Muscle of back (tissue), 11 donors: Measurements from ENCODE around the gene C14orf93. TPM values are rescaled to one million over a fixed set of nuclear protein-coding genes. Genes with fewer than 3 reads are reported as not detected.

Source experiments
- DNase-seq, 3 donors: peaks; one replicate each; pipeline versions ENCODE4 v3.0.0 to v3.0.0-alpha.2; 2013
- polyA plus RNA-seq, 10 donors: library from polyadenylated mRNA; unstranded; fragments of 120-200 nt; gene quantifications; one replicate each; pipeline ENCODE4 v1.2.1, GENCODE V29; 2013; ENCODE audit not compliant: insufficient read length in 10 of 10

C14orf93 gene
- polyA plus RNA-seq, 10 donors = 8.4 to 13.8 (median 10.5) TPM

GRCh38 chr14:22995889-22996625 lies 13.9 kb downstream of the C14orf93 start:
- DNase-seq = no peak

DNA sequence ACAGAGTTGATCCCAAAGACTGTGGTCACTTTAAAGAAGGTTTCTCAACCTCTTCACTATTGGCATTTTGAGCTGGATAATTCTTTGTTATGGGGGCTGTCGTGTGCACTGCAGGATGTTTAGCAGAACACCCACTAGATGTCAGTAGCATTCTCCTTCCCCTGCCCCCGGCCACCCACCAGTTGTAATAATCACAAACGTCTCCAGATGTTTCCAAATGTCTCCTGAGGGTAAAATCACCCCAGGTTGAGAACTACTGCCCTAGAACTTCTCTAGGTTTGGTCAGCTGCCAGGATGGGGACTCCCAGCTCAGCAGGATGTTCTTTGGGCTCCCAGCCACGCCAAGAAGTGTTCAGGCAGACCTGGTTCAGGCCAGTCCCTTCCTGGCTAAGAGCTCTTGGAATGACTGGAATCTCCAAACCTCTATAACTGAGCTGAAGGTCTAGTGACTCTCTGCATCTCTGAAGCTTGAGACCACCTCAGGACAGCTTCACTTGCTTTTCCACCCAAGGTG lies 15.1 kb downstream of the C14orf93 start:
- peak in 1 of 3 donors; percentile 70 for DNase-seq

DNA sequence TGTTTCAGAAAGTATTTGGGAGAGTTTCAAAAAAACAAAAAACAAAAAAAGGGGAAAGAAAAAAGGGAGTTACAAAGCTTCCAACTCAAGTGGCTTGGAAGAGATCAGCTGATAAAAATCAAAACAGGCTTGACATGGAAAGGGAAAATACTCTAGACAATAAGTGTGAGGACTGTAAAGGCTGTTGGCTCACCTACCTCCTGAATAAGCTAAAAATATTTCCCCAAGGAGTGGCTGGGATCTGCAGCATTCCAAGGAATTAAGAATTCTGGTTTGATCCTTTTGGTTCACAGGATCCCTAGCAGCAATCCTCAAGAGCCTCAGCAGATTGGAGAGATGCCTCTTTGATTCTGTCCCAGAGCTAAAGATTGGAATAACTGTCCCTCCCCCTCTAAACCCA lies 16.4 kb downstream of the C14orf93 start:
- DNase-seq = no peak

DNA sequence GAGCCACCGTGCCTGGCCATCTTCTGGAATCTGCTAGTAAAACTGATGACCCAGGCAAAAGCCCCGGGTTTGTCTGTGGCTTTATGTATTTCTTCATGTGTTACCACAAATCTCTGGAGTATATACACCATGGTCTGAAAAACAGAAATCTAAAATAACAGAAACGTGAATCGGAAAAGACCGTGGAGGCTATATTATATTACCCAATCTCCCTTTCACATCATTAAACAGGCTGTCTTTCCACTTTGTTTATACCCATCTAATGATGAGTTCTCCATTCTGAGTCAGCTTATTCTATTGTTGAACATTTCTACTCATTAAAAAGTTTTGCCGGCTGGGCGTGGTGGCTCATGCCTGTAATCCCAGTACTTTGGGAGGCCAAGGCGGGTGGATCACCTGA lies 18.1 kb downstream of the C14orf93 start:
- no peak for DNase-seq

DNA sequence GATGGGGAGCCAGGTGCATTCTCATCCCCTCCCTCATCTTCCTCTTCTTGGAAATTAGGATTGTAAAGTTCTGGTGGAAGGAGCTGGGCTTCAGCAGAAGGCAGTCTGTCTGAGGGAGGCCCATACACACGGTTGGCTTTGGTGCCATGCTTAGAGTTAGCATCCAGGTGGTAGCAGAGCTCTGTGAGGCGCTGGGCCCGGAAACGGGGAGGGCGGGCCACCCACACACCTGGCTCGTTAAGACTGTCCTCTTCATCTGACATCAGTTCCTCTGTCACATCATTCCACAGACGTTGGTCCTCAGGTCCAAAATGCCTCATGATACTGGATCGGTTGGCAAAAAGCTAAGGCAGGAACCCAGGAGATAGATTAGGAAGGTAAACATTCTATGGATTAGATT lies 22.7 kb downstream of the C14orf93 start:
- no peak for DNase-seq

- DNase-seq = peak; percentile 85 to 93 (median 91)
Measured at GRCh38 chr14:22986508-22987054, 23.4 kb downstream of the C14orf93 start.

GRCh38 chr14:22985894-22986507 lies 23.9 kb downstream of the C14orf93 start:
- no peak for DNase-seq

GRCh38 chr14:22984959-22985658 lies 24.8 kb downstream of the C14orf93 start:
- no peak for DNase-seq

DNA sequence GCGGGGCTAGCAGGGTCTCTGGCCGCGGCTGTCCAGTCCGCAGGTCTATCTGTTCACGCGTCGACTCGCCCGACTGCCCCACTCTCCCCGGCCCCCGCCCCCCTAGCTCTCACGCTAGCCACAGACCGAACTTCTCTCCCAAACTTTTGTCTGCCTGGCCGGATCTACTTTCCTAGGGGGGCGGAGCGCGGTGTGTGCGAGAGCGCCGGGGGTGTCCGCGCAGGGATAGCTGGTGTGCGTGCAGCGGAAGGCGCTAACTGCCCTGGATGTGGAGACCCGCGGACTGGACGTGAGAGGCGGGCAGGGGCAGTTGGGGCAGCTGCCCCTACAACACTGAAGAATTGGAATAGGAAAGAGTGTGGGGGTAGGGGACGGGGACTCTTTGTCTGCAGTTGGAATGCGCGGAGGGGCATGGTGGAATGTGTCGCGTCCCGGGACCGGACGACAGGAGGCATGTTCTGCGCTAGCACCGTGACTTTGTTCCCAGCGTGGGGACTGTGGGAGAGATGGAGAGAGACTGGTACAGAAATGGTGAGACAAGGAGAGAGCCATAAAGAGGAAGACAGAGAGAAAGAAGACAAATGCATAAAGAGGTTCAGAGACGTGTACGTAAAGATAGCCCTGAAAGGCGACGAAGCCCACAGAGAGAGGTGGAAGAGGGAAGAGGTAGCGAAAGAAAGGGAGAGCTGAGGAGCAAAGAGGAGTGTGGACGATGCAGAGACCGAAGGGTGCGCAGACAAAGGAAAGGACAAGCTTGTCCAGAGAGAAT lies 27.3 kb downstream of the C14orf93 start, which contains the start of gene AJUBA:
Gene AJUBA, minus strand, starts transcription at position 75 of the 769 bp plus-strand sequence. CDS start 285 bp downstream, outside the sequence.
- DNase-seq = peak; percentile 93 to 97 (median 95)

GRCh38 chr14:22981876-22982476 lies 28.0 kb downstream of the C14orf93 start:
- peak in 1 of 3 donors; percentile 73 for DNase-seq

GRCh38 chr14:22981090-22981875 lies 28.7 kb downstream of the C14orf93 start:
- DNase-seq = peak in 1 of 3 donors; percentile 63

GRCh38 chr14:22980672-22981089 lies 29.3 kb downstream of the C14orf93 start:
- peak in 1 of 3 donors; percentile 62 for DNase-seq

DNA sequence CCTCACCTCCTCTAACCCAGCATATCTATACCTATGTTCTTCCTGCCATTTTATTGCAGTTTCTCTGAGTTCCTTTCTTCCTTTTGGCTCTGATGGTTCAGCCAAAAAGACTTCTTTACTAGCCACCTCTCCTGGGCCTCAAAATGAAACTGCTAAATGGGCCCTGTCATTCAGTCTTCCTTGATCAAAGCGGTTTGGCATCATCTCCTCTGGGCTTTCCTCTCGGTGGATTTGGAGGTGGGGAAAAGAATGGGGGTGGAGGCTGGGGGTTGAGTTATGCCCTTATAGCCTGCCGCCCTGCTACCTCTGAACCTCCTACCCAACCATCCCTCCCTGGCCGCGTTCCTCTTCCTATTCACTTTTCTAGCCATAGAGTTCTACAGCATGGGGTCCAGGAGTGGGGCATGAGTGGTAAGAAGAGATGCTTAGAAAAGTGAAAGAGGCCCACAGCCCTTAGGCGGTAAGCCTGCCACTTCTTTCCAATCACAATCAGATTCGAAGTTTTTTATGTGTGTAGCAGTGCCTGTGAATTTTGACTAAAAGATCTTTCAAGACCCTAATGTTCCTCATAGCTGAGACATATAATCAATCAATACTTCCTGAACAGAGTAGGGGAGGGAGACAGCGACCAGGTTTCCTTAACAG lies 30.1 kb downstream of the C14orf93 start:
- DNase-seq = peak in 1 of 3 donors; percentile 24

GRCh38 chr14:22978981-22979671 lies 30.8 kb downstream of the C14orf93 start:
- DNase-seq = peak in 2 of 3 donors; percentile 51 to 59

DNA sequence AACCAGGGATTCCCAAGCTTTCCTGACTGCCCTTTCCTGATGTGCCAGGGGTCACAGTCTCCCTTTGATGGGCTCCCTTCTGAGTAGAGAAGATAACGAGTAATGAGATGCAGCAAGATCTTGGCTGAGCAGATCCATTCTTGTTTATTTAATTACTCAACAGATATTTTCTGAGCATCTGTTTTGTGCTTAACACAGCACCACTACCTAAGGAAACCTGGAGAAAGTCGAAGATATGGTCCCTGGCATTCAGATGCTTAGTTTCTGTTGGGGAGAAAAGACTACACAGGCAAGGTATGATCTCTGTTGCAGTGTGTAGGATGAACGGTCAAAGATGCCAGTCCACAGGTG lies 31.5 kb downstream of the C14orf93 start:
- DNase-seq = no peak

- peak; percentile 80 to 89 (median 82) for DNase-seq
Measured at GRCh38 chr14:22977684-22978486, 32.1 kb downstream of the C14orf93 start.

GRCh38 chr14:22977434-22977683 lies 32.6 kb downstream of the C14orf93 start:
- no peak for DNase-seq
